ENCODE results near the gene RRP15. TPM values are rescaled to one million over a fixed set of nuclear protein-coding genes. Genes with fewer than 3 reads are reported as not detected.

The RRP15 gene
- polyA plus RNA-seq, 3 donors, result 0.81 to 7.6 (median 4.6) TPM

GRCh38 chr1:218336328-218336727, 51.2 kb downstream of the RRP15 start:
- no peaks in the 10 kb centered on the region for H3K79me2 ChIP-seq (ENCODE audit: insufficient read depth, low read length)
- no peaks in the 10 kb centered on the region for H3K9me3 Mint-ChIP-seq
- H3K4me1 Mint-ChIP-seq, result no peaks in the 10 kb centered on the region
- no peaks in the 10 kb centered on the region for H3K27me3 Mint-ChIP-seq (ENCODE audit: low read depth in 3 of 3)
- WGBS (ENCODE audit: insufficient coverage), result 94% methylated on average over 2 of the region's 2 CpGs
- no peak overlapping the region for H3K4me3 ChIP-seq (replicated peaks in 1 of 3; ENCODE audit: low read depth in 2 of 3, low read length in 3 of 3)
- H3K27ac Mint-ChIP-seq, result no peak overlapping the region
- intact Hi-C loops (cut with micrococcal nuclease), result loop anchor here in 1 of 2 donors (5.0 to 10.0 kb wide), 2 partner anchors 186 to 1228 kb away; no protein-coding TSS in a partner anchor
- no peaks in the 10 kb centered on the region for H3K4me1 ChIP-seq (ENCODE audit: control insufficient read depth in 1 of 2, insufficient read depth in 2 of 2, low read length in 2 of 2)
- TF ChIP-seq CTCF (IDR thresholded peaks at IDR 0.05), result no peak
- no peak for DNase-seq
- no peak overlapping the region for H3K9ac ChIP-seq (ENCODE audit: insufficient read depth, low read length, poor library complexity, severe bottlenecking)
- H3K27me3 ChIP-seq (ENCODE audit: control insufficient read depth in 2 of 2, insufficient read depth in 2 of 2, low read length in 2 of 2), result peaks cover 0 to 1% of the 10 kb centered on the region in 2 donors
- no peaks in the 10 kb centered on the region for H4K20me1 ChIP-seq (ENCODE audit: insufficient read depth, low read length)
- no peak overlapping the region for H2AFZ ChIP-seq (ENCODE audit: insufficient read depth, low read depth, low read length, poor library complexity, severe bottlenecking)
- no peaks in the 10 kb centered on the region for H3K9me3 ChIP-seq (replicated peaks in 1 of 2; ENCODE audit: control insufficient read depth in 1 of 2, insufficient read depth in 1 of 2, low read length in 2 of 2)
- H3K4me2 ChIP-seq (replicated peaks; ENCODE audit: extremely low read depth, low read length, poor library complexity, severe bottlenecking), result no peak overlapping the region
- no peak overlapping the region for H3K4me3 Mint-ChIP-seq
- peaks cover 8 to 15% of the 10 kb centered on the region in 2 donors for H3K36me3 Mint-ChIP-seq
- no peak overlapping the region for H3K27ac ChIP-seq (ENCODE audit: low read depth in 1 of 2, low read length in 2 of 2)
- H3K36me3 ChIP-seq (replicated peaks in 1 of 2; ENCODE audit: control insufficient read depth in 1 of 2, insufficient read depth in 2 of 2, low read length in 2 of 2), result no peaks in the 10 kb centered on the region

GRCh38 chr1:218339267-218339831, 54.3 kb downstream of the RRP15 start:
- H2AFZ ChIP-seq (ENCODE audit: insufficient read depth, low read depth, low read length, poor library complexity, severe bottlenecking), result no peak overlapping the region
- peak in 2 of 3 donors; percentile 20 to 38 for DNase-seq
- no peaks in the 10 kb centered on the region for H3K36me3 ChIP-seq (replicated peaks in 1 of 2; ENCODE audit: control insufficient read depth in 1 of 2, insufficient read depth in 2 of 2, low read length in 2 of 2)
- TF ChIP-seq CTCF (IDR thresholded peaks at IDR 0.05), result peak; percentile 84
- Mint-ChIP-seq H3K4me1 (no peaks in the 10 kb centered on the region), H3K27me3 (ENCODE audit: low read depth in 3 of 3) (peaks cover 2 to 7% (median 6%) of the 10 kb centered on the region in 3 donors), H3K4me3 (no peak overlapping the region), H3K36me3 (peaks cover 3 to 6% of the 10 kb centered on the region in 2 donors), H3K27ac (no peak overlapping the region), H3K9me3 (no peaks in the 10 kb centered on the region)
- no peak overlapping the region for H3K4me2 ChIP-seq (replicated peaks; ENCODE audit: extremely low read depth, low read length, poor library complexity, severe bottlenecking)
- H3K79me2 ChIP-seq (ENCODE audit: insufficient read depth, low read length), result no peaks in the 10 kb centered on the region
- H3K9me3 ChIP-seq (replicated peaks in 1 of 2; ENCODE audit: control insufficient read depth in 1 of 2, insufficient read depth in 1 of 2, low read length in 2 of 2), result no peaks in the 10 kb centered on the region
- intact Hi-C loops (cut with micrococcal nuclease), result loop anchor here in 1 of 2 donors (5.0 to 10.0 kb wide), 2 partner anchors 183 to 1225 kb away; no protein-coding TSS in a partner anchor
- no peaks in the 10 kb centered on the region for H4K20me1 ChIP-seq (ENCODE audit: insufficient read depth, low read length)
- no peaks in the 10 kb centered on the region for H3K4me1 ChIP-seq (ENCODE audit: control insufficient read depth in 1 of 2, insufficient read depth in 2 of 2, low read length in 2 of 2)
- H3K4me3 ChIP-seq (replicated peaks in 1 of 3; ENCODE audit: low read depth in 2 of 3, low read length in 3 of 3), result no peak overlapping the region
- H3K27me3 ChIP-seq (ENCODE audit: control insufficient read depth in 2 of 2, insufficient read depth in 2 of 2, low read length in 2 of 2), result peaks cover 13 to 16% of the 10 kb centered on the region in 2 donors
- WGBS (ENCODE audit: insufficient coverage), result no CpG with 5 or more reads among the region's 1 CpG
- no peak overlapping the region for H3K27ac ChIP-seq (ENCODE audit: low read depth in 1 of 2, low read length in 2 of 2)
- H3K9ac ChIP-seq (ENCODE audit: insufficient read depth, low read length, poor library complexity, severe bottlenecking), result no peak overlapping the region

All from CD14-positive monocyte (primary cell).